PC-9 (cell line): ENCODE data around the gene NR5A1. TPM values are rescaled to one million over a fixed set of nuclear protein-coding genes. Genes with fewer than 3 reads are reported as not detected.

Source experiments
- BruUV-seq: library from RNA; stranded (reverse); fragments of 400-500 nt; replicated peaks from 2 replicates; lab custom pipeline; 2021; lab: Mats Ljungman, UMichigan
- CTCF ChIA-PET: fragments of 300-600 bp; sonication (Branson Sonifier 250); formaldehyde crosslinking; loops from one replicate; lab custom pipeline; 2022; ENCODE audit warnings: antibody characterized with exemption; lab: Charles Lee
- POLR2A ChIA-PET: fragments of 300-600 bp; sonication (Branson Sonifier 250); formaldehyde crosslinking; loops from one replicate; lab custom pipeline; 2022; ENCODE audit warnings: antibody characterized with exemption; ENCODE audit not compliant: unreplicated experiment; lab: Charles Lee
- DNase-seq, 2 experiments: peaks; one replicate each; pipeline versions ENCODE4 v3.0.0 to v3.0.0-alpha.2; 2015 to 2022; ENCODE audit warnings: mixed read lengths in 1 of 2
- H2AFZ ChIP-seq: fragments of 200-600 bp; sonication (generic); 2 replicates; pipeline ENCODE4 v1.8.1; 2017; ENCODE audit warnings: antibody characterized with exemption
- H3F3A ChIP-seq: fragments of 200-600 bp; sonication (generic); 2 replicates; pipeline ENCODE4 v1.8.1; 2017; ENCODE audit warnings: antibody characterized with exemption, mild to moderate bottlenecking, low read depth; ENCODE audit not compliant: insufficient read depth
- H3K27ac ChIP-seq: fragments of 200-600 bp; sonication (generic); 2 replicates; pipeline ENCODE4 v1.6.1; 2016; ENCODE audit warnings: mixed run types
- H3K27me3 ChIP-seq: fragments of 200-600 bp; sonication (generic); 2 replicates; pipeline ENCODE4 v1.6.1; 2016; ENCODE audit warnings: low read depth, mixed run types; ENCODE audit not compliant: insufficient read depth
- H3K36me3 ChIP-seq: fragments of 200-600 bp; sonication (generic); 2 replicates; pipeline ENCODE4 v1.6.1; 2016; ENCODE audit warnings: low read depth, mixed run types
- H3K4me1 ChIP-seq: fragments of 200-600 bp; sonication (generic); replicated peaks from 2 replicates; pipeline ENCODE4 v1.6.1; 2016; ENCODE audit warnings: mixed run types; ENCODE audit not compliant: insufficient read depth
- H3K4me2 ChIP-seq: fragments of 200-600 bp; sonication (generic); 2 replicates; pipeline ENCODE4 v1.6.1; 2017; ENCODE audit warnings: mixed run types
- H3K4me3 ChIP-seq: fragments of 200-600 bp; sonication (generic); 2 replicates; pipeline ENCODE4 v1.6.1; 2016; ENCODE audit warnings: mixed run types
- H3K79me2 ChIP-seq: fragments of 200-600 bp; sonication (generic); 2 replicates; pipeline ENCODE4 v1.6.1; 2017; ENCODE audit warnings: low read depth, mixed run types
- H3K9me2 ChIP-seq: fragments of 200-600 bp; sonication (generic); 2 replicates; pipeline ENCODE4 v1.8.1; 2017; ENCODE audit warnings: mild to moderate bottlenecking; ENCODE audit not compliant: insufficient read depth
- H3K9me3 ChIP-seq: fragments of 200-600 bp; sonication (generic); 2 replicates; pipeline ENCODE4 v1.8.1; 2016; ENCODE audit warnings: low read depth; ENCODE audit not compliant: insufficient read depth
- H4K20me1 ChIP-seq: fragments of 200-600 bp; sonication (generic); 2 replicates; pipeline ENCODE4 v1.8.1; 2017; ENCODE audit not compliant: insufficient read depth
- CTCF ChIP-seq: fragments of 200-600 bp; sonication (generic); conservative IDR thresholded peaks from 2 replicates; pipeline ENCODE4 v1.6.1; 2017; ENCODE audit warnings: mixed run types, antibody characterized with exemption, mild to moderate bottlenecking, moderate library complexity
- EZH2 ChIP-seq: fragments of 200-600 bp; sonication (generic); IDR thresholded peaks from 2 replicates; pipeline ENCODE4 v1.8.0; 2017; ENCODE audit warnings: antibody characterized with exemption, low read depth
- intact Hi-C: fragments of 100-400 bp; cut with micrococcal nuclease; formaldehyde crosslinking; loops from one replicate; pipeline ENCODE4 v1.10.0; 2022; ENCODE audit not compliant: unreplicated experiment
- total RNA-seq: library from RNA; stranded (reverse); gene quantifications from 2 replicates; pipeline ENCODE4 v1.2.3, GENCODE V29; 2021

The NR5A1 gene
- total RNA-seq, 1 experiment from 2014 or later, result 0.15 TPM

- no peak overlapping the region for H3K4me2 ChIP-seq
- H2AFZ ChIP-seq, result no peak overlapping the region
- peaks cover 19% of the 10 kb centered on the region; the same call in 1 of the 2 replicates for H3F3A ChIP-seq
- H3K4me1 ChIP-seq, result peaks cover 23% of the 10 kb centered on the region
- H3K9me2 ChIP-seq, result no peaks in the 10 kb centered on the region
- CTCF ChIA-PET, result no interaction called here
- peaks cover 8% of the 10 kb centered on the region; the same call in 1 of the 2 replicates for H4K20me1 ChIP-seq
- no peak overlapping the region for H3K4me3 ChIP-seq
- intact Hi-C loops, result no loop called here
- no TSS peak for BruUV-seq
- no peak for DNase-seq
- no peak for TF ChIP-seq EZH2
- TF ChIP-seq CTCF, result no peak
- H3K9me3 ChIP-seq, result no peaks in the 10 kb centered on the region
- POLR2A ChIA-PET, result interaction anchor here (0.6 kb wide), 1 partner anchor 304 kb away, joined by 11 read pairs; the partner anchor contains the start of gene WDR38
- H3K27ac ChIP-seq, result no peak overlapping the region
- peaks cover 6% of the 10 kb centered on the region; the same call in 1 of the 2 replicates for H3K36me3 ChIP-seq
- H3K27me3 ChIP-seq, result no peaks in the 10 kb centered on the region
- no peaks in the 10 kb centered on the region for H3K79me2 ChIP-seq
These were observed 41.8 kb upstream of the NR5A1 start for GRCh38 chr9:124549016-124549415.

DNA sequence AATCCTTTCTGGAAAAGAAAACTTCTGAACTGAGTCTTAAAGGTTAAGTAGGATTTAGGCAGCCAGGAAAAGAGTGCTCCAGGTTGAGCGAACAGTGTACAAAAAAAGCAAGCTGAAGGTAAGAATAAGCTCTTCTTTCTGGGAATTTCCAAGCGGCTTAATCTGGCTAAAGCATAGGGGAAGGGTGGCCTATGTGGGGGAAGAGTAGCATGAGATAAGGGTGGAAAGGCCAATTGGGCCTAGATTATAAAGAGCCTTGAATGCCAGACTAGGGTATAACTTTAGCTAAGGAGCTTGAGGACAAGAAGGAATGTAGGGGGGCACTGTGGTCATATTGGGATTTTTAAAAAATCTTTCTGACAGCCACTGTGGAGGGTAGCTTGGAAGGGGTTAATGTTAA lies 37.3 kb upstream of the NR5A1 start:
- Histone ChIP-seq H3F3A (no peaks in the 10 kb centered on the region), H3K79me2 (no peaks in the 10 kb centered on the region), H3K4me3 (no peak overlapping the region), H3K9me3 (no peaks in the 10 kb centered on the region), H3K9me2 (no peaks in the 10 kb centered on the region), H2AFZ (no peak overlapping the region), H3K36me3 (no peaks in the 10 kb centered on the region; the same call in 1 of the 2 replicates), H3K4me2 (no peak overlapping the region), H3K27ac (no peak overlapping the region), H4K20me1 (no peaks in the 10 kb centered on the region), H3K4me1 (no peaks in the 10 kb centered on the region), H3K27me3 (no peaks in the 10 kb centered on the region)
- ChIA-PET CTCF (interaction anchor here (0.6 to 1.2 kb wide), 4 partner anchors 8 to 308 kb away, joined by 3 to 5 read pairs (median 3); no protein-coding TSS in a partner anchor), POLR2A (interaction anchor here (0.7 kb wide), 1 partner anchor 125 kb away, joined by 3 read pairs; no protein-coding TSS in a partner anchor)
- intact Hi-C loops, result no loop called here
- no peak for DNase-seq
- no TSS peak for BruUV-seq
- TF ChIP-seq EZH2 (no peak), CTCF (no peak)

GRCh38 chr9:124541824-124542223 lies 34.6 kb upstream of the NR5A1 start:
- Histone ChIP-seq H3K36me3 (peaks cover 9% of the 10 kb centered on the region; the same call in 1 of the 2 replicates), H3K4me1 (no peaks in the 10 kb centered on the region), H3F3A (no peaks in the 10 kb centered on the region), H3K4me3 (no peak overlapping the region), H4K20me1 (no peaks in the 10 kb centered on the region), H3K9me3 (no peaks in the 10 kb centered on the region), H3K27me3 (no peaks in the 10 kb centered on the region), H3K4me2 (no peak overlapping the region), H3K9me2 (no peaks in the 10 kb centered on the region), H3K27ac (no peak overlapping the region), H3K79me2 (no peaks in the 10 kb centered on the region), H2AFZ (no peak overlapping the region)
- ChIA-PET CTCF (no interaction called here), POLR2A (no interaction called here)
- TF ChIP-seq EZH2 (no peak), CTCF (no peak)
- no peak for DNase-seq
- no TSS peak for BruUV-seq
- intact Hi-C loops, result no loop called here
